Adipocyte (in vitro differentiated cells): ENCODE results near the gene ADCY4.

Experiments
- DNase-seq: peaks from one replicate; pipeline ENCODE4 v3.0.0-alpha.2; 2015; ENCODE audit warnings: low read depth
- H3K27me3 ChIP-seq: replicated peaks from 2 replicates; pipeline ENCODE4 v1.7.0; 2013; ENCODE audit warnings: mild to moderate bottlenecking, low read length, moderate library complexity; ENCODE audit not compliant: control insufficient read depth, insufficient read depth
- H3K36me3 ChIP-seq: 2 replicates; pipeline ENCODE4 v1.7.0; 2013; ENCODE audit warnings: low read length, mild to moderate bottlenecking, moderate library complexity; ENCODE audit not compliant: control insufficient read depth, insufficient read depth, severe bottlenecking
- H3K4me1 ChIP-seq: 2 replicates; pipeline ENCODE4 v1.7.0; 2013; ENCODE audit warnings: mild to moderate bottlenecking, low read length, moderate library complexity; ENCODE audit not compliant: control insufficient read depth, insufficient read depth
- H3K4me3 ChIP-seq: 2 replicates; pipeline ENCODE4 v1.7.0; 2013; ENCODE audit warnings: mild to moderate bottlenecking, low read length, moderate library complexity
- H3K9ac ChIP-seq: 2 replicates; pipeline ENCODE4 v1.7.0; 2013; ENCODE audit warnings: mild to moderate bottlenecking, low read length, moderate library complexity
- H3K9me3 ChIP-seq: 2 replicates; pipeline ENCODE4 v1.7.0; 2013; ENCODE audit warnings: mild to moderate bottlenecking, low read length, moderate library complexity; ENCODE audit not compliant: control insufficient read depth

The ADCY4 gene

GRCh38 chr14:24349742-24350141 lies 14.9 kb upstream of the ADCY4 start:
- no peaks in the 10 kb centered on the region for H3K27me3 ChIP-seq
- H3K36me3 ChIP-seq, result no peaks in the 10 kb centered on the region

DNA sequence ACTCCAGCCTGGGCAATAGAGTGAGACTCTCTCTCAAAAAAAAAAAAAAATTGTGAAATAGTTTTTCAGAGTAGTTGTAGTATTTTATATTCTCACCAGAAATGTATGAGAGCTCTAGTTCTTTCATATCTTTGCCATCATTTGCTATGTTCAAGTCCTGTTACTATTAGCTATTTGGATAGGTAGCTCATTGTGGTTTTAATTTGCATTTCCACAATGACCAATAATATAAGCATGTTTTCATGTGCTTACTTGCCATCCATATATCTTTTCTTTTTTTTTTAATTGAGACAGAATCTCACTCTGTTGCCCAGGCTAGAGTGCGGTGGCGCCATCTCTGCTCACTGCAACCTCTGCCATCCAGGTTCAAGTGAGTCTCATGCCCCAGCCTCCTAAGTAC lies 13.3 kb upstream of the ADCY4 start:
- no peak for DNase-seq
- no peaks in the 10 kb centered on the region for H3K27me3 ChIP-seq

More at GRCh38 chr14:24349742-24350141, 14.9 kb upstream of the ADCY4 start:
- DNase-seq, result no peak
- Histone ChIP-seq H3K9ac (no peak overlapping the region), H3K9me3 (no peaks in the 10 kb centered on the region), H3K4me1 (peaks cover 24% of the 10 kb centered on the region), H3K4me3 (no peak overlapping the region)

GRCh38 chr14:24347134-24347533 lies 12.3 kb upstream of the ADCY4 start:
- no peaks in the 10 kb centered on the region for H3K36me3 ChIP-seq
- H3K4me1 ChIP-seq, result peaks cover 14% of the 10 kb centered on the region
- no peak for DNase-seq
- H3K9ac ChIP-seq, result no peak overlapping the region
- H3K27me3 ChIP-seq, result no peaks in the 10 kb centered on the region
- no peak overlapping the region for H3K4me3 ChIP-seq
- no peaks in the 10 kb centered on the region for H3K9me3 ChIP-seq

More for the DNA sequence above, 13.3 kb upstream of the ADCY4 start:
- H3K36me3 ChIP-seq, result no peaks in the 10 kb centered on the region
- H3K4me1 ChIP-seq, result peaks cover 15% of the 10 kb centered on the region
- no peak overlapping the region for H3K9ac ChIP-seq
- H3K9me3 ChIP-seq, result no peaks in the 10 kb centered on the region
- no peak overlapping the region for H3K4me3 ChIP-seq

DNA sequence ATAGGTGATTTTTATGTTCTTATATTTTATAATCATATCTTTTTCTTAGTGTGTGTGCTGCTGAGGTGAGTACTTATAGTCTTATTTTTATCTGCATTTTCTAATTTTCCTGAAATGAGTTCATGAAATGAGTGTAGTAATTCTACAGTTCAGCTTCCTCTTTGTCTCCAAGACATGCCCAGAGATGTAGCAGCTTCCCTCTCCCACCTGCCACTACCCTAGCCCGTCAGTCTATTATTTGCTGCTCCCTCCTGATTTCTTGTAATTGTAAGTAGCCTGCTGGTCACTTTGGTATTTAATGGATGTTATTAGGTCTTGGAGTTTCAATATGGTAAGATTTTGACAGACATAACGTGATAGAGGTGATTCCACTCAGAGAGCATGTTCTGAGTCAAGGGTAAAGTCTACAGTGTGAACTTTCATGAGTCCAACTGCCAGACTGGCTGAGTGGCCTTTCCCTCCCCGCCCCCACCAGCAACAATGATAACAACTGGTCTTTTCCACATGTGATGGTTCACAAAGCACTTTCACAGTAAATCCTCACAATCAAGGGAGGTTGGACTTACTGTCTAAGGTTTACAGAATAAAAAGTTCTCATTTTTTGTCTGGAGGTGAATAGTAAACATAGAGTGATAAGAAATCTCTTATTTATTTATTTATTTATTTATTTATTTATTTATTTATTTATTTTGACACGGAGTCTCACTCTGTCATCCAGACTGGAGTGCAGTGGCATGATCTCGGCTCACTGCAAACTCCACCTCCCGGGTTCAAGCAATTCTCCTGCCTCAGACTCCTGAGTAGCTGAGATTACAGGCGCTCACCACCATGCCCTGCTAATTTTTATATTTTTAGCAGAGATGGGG lies 9.2 kb upstream of the ADCY4 start:
- H3K36me3 ChIP-seq, result no peaks in the 10 kb centered on the region
- no peak for DNase-seq
- no peak overlapping the region for H3K9ac ChIP-seq
- no peaks in the 10 kb centered on the region for H3K27me3 ChIP-seq
- H3K4me3 ChIP-seq, result no peak overlapping the region
- peaks cover 6% of the 10 kb centered on the region for H3K4me1 ChIP-seq
- no peaks in the 10 kb centered on the region for H3K9me3 ChIP-seq

- no peaks in the 10 kb centered on the region for H3K9me3 ChIP-seq
- H3K4me3 ChIP-seq, result no peak overlapping the region
- H3K9ac ChIP-seq, result no peak overlapping the region
- H3K4me1 ChIP-seq, result peaks cover 10% of the 10 kb centered on the region
- DNase-seq, result no peak
- H3K27me3 ChIP-seq, result peaks cover 4% of the 10 kb centered on the region
- no peaks in the 10 kb centered on the region for H3K36me3 ChIP-seq
Observed at GRCh38 chr14:24342889-24343288, 8.0 kb upstream of the ADCY4 start.

- H3K9me3 ChIP-seq, result no peaks in the 10 kb centered on the region
- no peaks in the 10 kb centered on the region for H3K36me3 ChIP-seq
- H3K27me3 ChIP-seq, result peaks cover 4% of the 10 kb centered on the region
- no peak for DNase-seq
- H3K9ac ChIP-seq, result no peak overlapping the region
- no peak overlapping the region for H3K4me3 ChIP-seq
- peaks cover 10% of the 10 kb centered on the region for H3K4me1 ChIP-seq
Observed at GRCh38 chr14:24340606-24341005, 5.7 kb upstream of the ADCY4 start.

GRCh38 chr14:24339284-24340151 lies 4.6 kb upstream of the ADCY4 start, which contains the start of gene RIPK3:
Gene RIPK3, minus strand, starts transcription at chr14:24339991. Its CDS starts 165 bp downstream, at chr14:24339826.
- H3K36me3 ChIP-seq, result no peaks in the 10 kb centered on the region
- H3K4me3 ChIP-seq, result peak within 1 kb of the TSS; percentile 81
- H3K4me1 ChIP-seq, result peaks cover 13% of the 10 kb centered on the region
- H3K9me3 ChIP-seq, result no peaks in the 10 kb centered on the region
- DNase-seq, result no peak
- H3K9ac ChIP-seq, result peak within 1 kb of the TSS; percentile 73
- H3K27me3 ChIP-seq, result peaks cover 4% of the 10 kb centered on the region

- Histone ChIP-seq H3K9me3 (no peaks in the 10 kb centered on the region), H3K4me1 (peaks cover 20% of the 10 kb centered on the region), H3K4me3 (peak overlapping the region; percentile 81), H3K27me3 (peaks cover 4% of the 10 kb centered on the region), H3K36me3 (no peaks in the 10 kb centered on the region), H3K9ac (peak overlapping the region; percentile 73)
- DNase-seq, result no peak
Observed at GRCh38 chr14:24338843-24339242, 4.0 kb upstream of the ADCY4 start.

DNA sequence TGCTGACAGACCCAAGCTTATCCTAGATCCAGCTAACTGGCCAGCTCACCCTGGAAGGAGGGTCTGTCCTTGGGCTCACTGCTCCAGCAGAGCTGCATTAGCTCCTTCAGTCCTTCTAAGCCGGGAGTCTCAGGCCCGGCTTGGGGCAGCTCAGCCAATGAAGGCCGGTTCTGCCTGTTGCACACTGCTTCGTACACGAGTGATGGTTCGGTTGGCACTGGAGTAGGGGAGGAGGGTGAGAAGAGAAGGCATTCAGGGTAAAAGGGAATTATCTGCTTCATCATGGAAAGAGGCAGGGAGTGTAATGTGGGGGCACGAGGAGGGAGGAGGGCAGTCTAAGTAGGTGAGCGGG lies 2.9 kb upstream of the ADCY4 start:
- Histone ChIP-seq H3K4me1 (peaks cover 22% of the 10 kb centered on the region), H3K27me3 (peaks cover 4% of the 10 kb centered on the region), H3K9ac (no peak overlapping the region), H3K4me3 (no peak overlapping the region), H3K36me3 (no peaks in the 10 kb centered on the region), H3K9me3 (no peaks in the 10 kb centered on the region)
- DNase-seq, result no peak

GRCh38 chr14:24337144-24337823 lies 2.4 kb upstream of the ADCY4 start:
- Histone ChIP-seq H3K9me3 (no peaks in the 10 kb centered on the region), H3K9ac (no peak overlapping the region), H3K4me1 (peaks cover 27% of the 10 kb centered on the region), H3K4me3 (no peak overlapping the region), H3K36me3 (no peaks in the 10 kb centered on the region), H3K27me3 (peaks cover 4% of the 10 kb centered on the region)
- no peak for DNase-seq
